ENCODE measurements around the gene RNF103. TPM values are rescaled to one million over a fixed set of nuclear protein-coding genes. Genes with fewer than 3 reads are reported as not detected.
"Not testable (repeated sequence)": the region's sequence is repeated elsewhere in the genome, so short reads cannot be mapped to it uniquely, and the experiment has no call there.

Gene RNF103
- total RNA-seq (2014; rRNA removed; shearing (Covaris generic)) (21.7 and 24.4 TPM in 2 replicates), polyA plus RNA-seq (2016; fragmentation: Nextera tagmentation; extraction: Ambion mirVana) (11.6 and 13.2 TPM in 2 replicates)

- TF ChIP-seq EZH2 (IDR thresholded peaks at IDR 0.05; ENCODE audit: insufficient read depth, poor library complexity, severe bottlenecking) (no peak), EZH2phosphoT487 (IDR thresholded peaks at IDR 0.05; ENCODE audit: insufficient read depth, low read depth) (no peak)
- Histone ChIP-seq H3K27ac (peak within 1 kb of the TSS; percentile 87), H4K20me1 (ENCODE audit: insufficient read depth) (no peaks in the 10 kb centered on the region), H3K9me3 (ENCODE audit: low read depth) (no peaks in the 10 kb centered on the region), H2AFZ (peak within 1 kb of the TSS; percentile 98), H3F3A (ENCODE audit: insufficient read depth) (peaks cover 15% of the 10 kb centered on the region; the same call in 1 of the 2 replicates), H3K9me2 (ENCODE audit: insufficient read depth) (no peaks in the 10 kb centered on the region), H3K36me3 (ENCODE audit: low read depth) (peaks cover 7% of the 10 kb centered on the region), H3K4me1 (ENCODE audit: insufficient read depth) (peaks cover 16% of the 10 kb centered on the region), H3K27me3 (replicated peaks; ENCODE audit: insufficient read depth) (no peaks in the 10 kb centered on the region), H3K4me3 (peak within 1 kb of the TSS; percentile 96), H3K9ac (peak within 1 kb of the TSS; percentile 96), H3K4me2 (ENCODE audit: unreplicated experiment) (peak within 1 kb of the TSS; percentile 89), H3K79me2 (ENCODE audit: insufficient read depth) (peaks cover 42% of the 10 kb centered on the region)
- in situ Hi-C loops (cut with MboI), result no loop called here
- 1 to 3% methylated on average over 61 to 63 of the region's 77 CpGs for WGBS, 2 experiments (ENCODE audit: low coverage in 1 of 2, low lambda C conversion rate in 2 of 2, missing lambda C conversion rate in 2 of 2)
- peak; percentile 98 for DNase-seq
These were observed at the start of gene RNF103 for GRCh38 chr2:86623494-86624266. TSS of gene RNF103 (minus strand) at chr2:86623865. CDS start at chr2:86622886, 979 bp downstream.

- H2AFZ ChIP-seq, result no peak overlapping the region
- no peak overlapping the region for H3K4me2 ChIP-seq (ENCODE audit: unreplicated experiment)
- H4K20me1 ChIP-seq (ENCODE audit: insufficient read depth), result no peaks in the 10 kb centered on the region
- H3K9me3 ChIP-seq (ENCODE audit: low read depth), result no peaks in the 10 kb centered on the region
- H3F3A ChIP-seq (ENCODE audit: insufficient read depth), result no peaks in the 10 kb centered on the region
- H3K4me3 ChIP-seq, result no peak overlapping the region
- H3K4me1 ChIP-seq (ENCODE audit: insufficient read depth), result no peaks in the 10 kb centered on the region
- 0 out of 2 replicates have a peak, but pooled peaks cover 3% of the 10 kb centered on the region for H3K27me3 ChIP-seq (replicated peaks; ENCODE audit: insufficient read depth)
- DNase-seq, result no peak
- WGBS, 2 experiments (ENCODE audit: low coverage in 1 of 2, low lambda C conversion rate in 2 of 2, missing lambda C conversion rate in 2 of 2), result 41 to 44% methylated on average over 1 of the region's 1 CpG
- in situ Hi-C loops (cut with MboI), result no loop called here
- no peaks in the 10 kb centered on the region for H3K36me3 ChIP-seq (ENCODE audit: low read depth)
- H3K27ac ChIP-seq, result no peak overlapping the region
- no peaks in the 10 kb centered on the region for H3K79me2 ChIP-seq (ENCODE audit: insufficient read depth)
- no peaks in the 10 kb centered on the region for H3K9me2 ChIP-seq (ENCODE audit: insufficient read depth)
- H3K9ac ChIP-seq, result no peak overlapping the region
- TF ChIP-seq EZH2phosphoT487 (IDR thresholded peaks at IDR 0.05; ENCODE audit: insufficient read depth, low read depth), result no peak
- no peak for TF ChIP-seq EZH2 (IDR thresholded peaks at IDR 0.05; ENCODE audit: insufficient read depth, poor library complexity, severe bottlenecking)
These were observed 49.3 kb upstream of the RNF103 start for GRCh38 chr2:86673011-86673410.

GRCh38 chr2:86672027-86672545 lies 48.4 kb upstream of the RNF103 start:
- Histone ChIP-seq H3K4me2 (ENCODE audit: unreplicated experiment) (no peak overlapping the region), H3K27ac (no peak overlapping the region), H3F3A (ENCODE audit: insufficient read depth) (no peaks in the 10 kb centered on the region), H2AFZ (no peak overlapping the region), H4K20me1 (ENCODE audit: insufficient read depth) (no peaks in the 10 kb centered on the region), H3K4me1 (ENCODE audit: insufficient read depth) (no peaks in the 10 kb centered on the region), H3K9ac (no peak overlapping the region), H3K27me3 (replicated peaks; ENCODE audit: insufficient read depth) (no peaks in the 10 kb centered on the region), H3K9me3 (ENCODE audit: low read depth) (no peaks in the 10 kb centered on the region), H3K79me2 (ENCODE audit: insufficient read depth) (no peaks in the 10 kb centered on the region), H3K36me3 (ENCODE audit: low read depth) (no peaks in the 10 kb centered on the region), H3K9me2 (ENCODE audit: insufficient read depth) (no peaks in the 10 kb centered on the region), H3K4me3 (no peak overlapping the region)
- 74 to 83% methylated on average over 3 of the region's 3 CpGs for WGBS, 2 experiments (ENCODE audit: low coverage in 1 of 2, low lambda C conversion rate in 2 of 2, missing lambda C conversion rate in 2 of 2)
- DNase-seq, result no peak
- in situ Hi-C loops (cut with MboI), result no loop called here
- TF ChIP-seq EZH2 (IDR thresholded peaks at IDR 0.05; ENCODE audit: insufficient read depth, poor library complexity, severe bottlenecking) (no peak), EZH2phosphoT487 (IDR thresholded peaks at IDR 0.05; ENCODE audit: insufficient read depth, low read depth) (no peak)

GRCh38 chr2:86671337-86671981 lies 47.8 kb upstream of the RNF103 start:
- WGBS, 2 experiments (ENCODE audit: low coverage in 1 of 2, low lambda C conversion rate in 2 of 2, missing lambda C conversion rate in 2 of 2), result 21 to 22% methylated on average over 5 of the region's 5 CpGs
- no peaks in the 10 kb centered on the region for H4K20me1 ChIP-seq (ENCODE audit: insufficient read depth)
- TF ChIP-seq EZH2phosphoT487 (IDR thresholded peaks at IDR 0.05; ENCODE audit: insufficient read depth, low read depth) (no peak), EZH2 (IDR thresholded peaks at IDR 0.05; ENCODE audit: insufficient read depth, poor library complexity, severe bottlenecking) (no peak)
- H3K4me2 ChIP-seq (ENCODE audit: unreplicated experiment), result no peak overlapping the region
- no peaks in the 10 kb centered on the region for H3K9me3 ChIP-seq (ENCODE audit: low read depth)
- H3K9me2 ChIP-seq (ENCODE audit: insufficient read depth), result no peaks in the 10 kb centered on the region
- no peaks in the 10 kb centered on the region for H3K27me3 ChIP-seq (replicated peaks; ENCODE audit: insufficient read depth)
- DNase-seq, result peak; percentile 0
- H3K79me2 ChIP-seq (ENCODE audit: insufficient read depth), result no peaks in the 10 kb centered on the region
- H3F3A ChIP-seq (ENCODE audit: insufficient read depth), result no peaks in the 10 kb centered on the region
- H2AFZ ChIP-seq, result no peak overlapping the region
- no peak overlapping the region for H3K27ac ChIP-seq
- no peak overlapping the region for H3K4me3 ChIP-seq
- in situ Hi-C loops (cut with MboI), result no loop called here
- no peak overlapping the region for H3K9ac ChIP-seq
- H3K36me3 ChIP-seq (ENCODE audit: low read depth), result no peaks in the 10 kb centered on the region
- no peaks in the 10 kb centered on the region for H3K4me1 ChIP-seq (ENCODE audit: insufficient read depth)

GRCh38 chr2:86669323-86669722 lies 45.7 kb upstream of the RNF103 start:
- in situ Hi-C loops (cut with MboI); H3K9me2 ChIP-seq (ENCODE audit: insufficient read depth): not testable (repeated sequence)

More at GRCh38 chr2:86669323-86669722, 45.7 kb upstream of the RNF103 start:
- WGBS, 2 experiments (ENCODE audit: low coverage in 1 of 2, low lambda C conversion rate in 2 of 2, missing lambda C conversion rate in 2 of 2), result 58 to 64% methylated on average over 5 of the region's 5 CpGs
- H3K4me3 ChIP-seq; H3K27me3 ChIP-seq (replicated peaks; ENCODE audit: insufficient read depth); H3K27ac ChIP-seq; H3K79me2 ChIP-seq (ENCODE audit: insufficient read depth); H3K4me2 ChIP-seq (ENCODE audit: unreplicated experiment); H4K20me1 ChIP-seq (ENCODE audit: insufficient read depth); H3K36me3 ChIP-seq (ENCODE audit: low read depth); H3F3A ChIP-seq (ENCODE audit: insufficient read depth); H3K4me1 ChIP-seq (ENCODE audit: insufficient read depth); H3K9ac ChIP-seq; DNase-seq; H2AFZ ChIP-seq; H3K9me3 ChIP-seq (ENCODE audit: low read depth): not testable (repeated sequence)

All from GM23248 (cell line).